ENCODE results near the gene MINDY1. TPM values are rescaled to one million over a fixed set of nuclear protein-coding genes. Genes with fewer than 3 reads are reported as not detected.
A peak's percentile ranks its signal among the peaks of the same experiment; 100 is the strongest.

Gene MINDY1
- total RNA-seq, 4 donors from 2014 or later, result 50.9 to 103 (median 90.4) TPM

DNA sequence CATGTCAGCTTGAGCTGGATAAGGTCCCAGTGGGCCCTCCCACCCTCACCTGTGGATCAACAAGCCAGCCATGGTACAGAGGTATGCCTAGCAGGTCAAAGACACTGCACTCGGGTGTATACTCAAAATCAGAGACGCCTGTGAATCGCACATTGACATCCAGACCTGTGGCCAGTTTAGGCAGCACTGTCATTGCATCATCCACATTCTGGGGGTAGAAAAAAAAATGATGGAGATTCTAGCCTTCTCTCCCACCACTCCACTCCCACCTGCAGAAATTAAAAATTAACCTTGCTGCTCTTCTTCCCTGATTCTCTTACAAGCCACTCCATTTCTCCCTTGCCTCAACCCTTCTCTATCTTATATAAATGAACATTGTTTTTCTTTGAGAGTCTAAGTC lies 6.3 kb downstream of the MINDY1 start:
- no peaks in the 10 kb centered on the region for H3K27me3 ChIP-seq
- H3K9me3 ChIP-seq, result no peaks in the 10 kb centered on the region
- WGBS, 2 donors, result 97 to 98% methylated on average over 3 of the region's 3 CpGs
- peaks cover 31 to 46% of the 10 kb centered on the region in 2 donors for H3K4me1 ChIP-seq
- intact Hi-C loops (cut with DNase I), result no loop called here
- TF ChIP-seq POLR2A (IDR thresholded peaks at IDR 0.05), result no peak
- TF ChIP-seq, protein P1, sequence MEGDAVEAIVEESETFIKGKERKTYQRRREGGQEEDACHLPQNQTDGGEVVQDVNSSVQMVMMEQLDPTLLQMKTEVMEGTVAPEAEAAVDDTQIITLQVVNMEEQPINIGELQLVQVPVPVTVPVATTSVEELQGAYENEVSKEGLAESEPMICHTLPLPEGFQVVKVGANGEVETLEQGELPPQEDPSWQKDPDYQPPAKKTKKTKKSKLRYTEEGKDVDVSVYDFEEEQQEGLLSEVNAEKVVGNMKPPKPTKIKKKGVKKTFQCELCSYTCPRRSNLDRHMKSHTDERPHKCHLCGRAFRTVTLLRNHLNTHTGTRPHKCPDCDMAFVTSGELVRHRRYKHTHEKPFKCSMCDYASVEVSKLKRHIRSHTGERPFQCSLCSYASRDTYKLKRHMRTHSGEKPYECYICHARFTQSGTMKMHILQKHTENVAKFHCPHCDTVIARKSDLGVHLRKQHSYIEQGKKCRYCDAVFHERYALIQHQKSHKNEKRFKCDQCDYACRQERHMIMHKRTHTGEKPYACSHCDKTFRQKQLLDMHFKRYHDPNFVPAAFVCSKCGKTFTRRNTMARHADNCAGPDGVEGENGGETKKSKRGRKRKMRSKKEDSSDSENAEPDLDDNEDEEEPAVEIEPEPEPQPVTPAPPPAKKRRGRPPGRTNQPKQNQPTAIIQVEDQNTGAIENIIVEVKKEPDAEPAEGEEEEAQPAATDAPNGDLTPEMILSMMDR (IDR thresholded peaks at IDR 0.05), result no peak
- no peak overlapping the region for H3K4me3 ChIP-seq (replicated peaks in 1 of 3)
- DNase-seq, result no peak
- H3K27ac ChIP-seq, result peak overlapping the region in 2 of 3 donors; percentile 5 to 43
- H3K36me3 ChIP-seq, result peaks cover 29 to 40% of the 10 kb centered on the region in 2 donors

GRCh38 chr1:150999926-151000325 lies 6.8 kb downstream of the MINDY1 start:
- peak overlapping the region in 2 of 3 donors; percentile 5 to 43 for H3K27ac ChIP-seq
- peaks cover 29 to 40% of the 10 kb centered on the region in 2 donors for H3K36me3 ChIP-seq
- H3K4me1 ChIP-seq, result peaks cover 28 to 46% of the 10 kb centered on the region in 2 donors
- no peaks in the 10 kb centered on the region for H3K27me3 ChIP-seq
- no peak for TF ChIP-seq POLR2A (IDR thresholded peaks at IDR 0.05)
- TF ChIP-seq, protein P1 (IDR thresholded peaks at IDR 0.05), result no peak
- H3K4me3 ChIP-seq (replicated peaks in 1 of 3), result no peak overlapping the region
- H3K9me3 ChIP-seq, result no peaks in the 10 kb centered on the region
- intact Hi-C loops (cut with DNase I), result loop anchor here (10.0 kb wide), 1 partner anchor 445 kb away; no protein-coding TSS in a partner anchor
- DNase-seq, result no peak
- WGBS, 2 donors, result 98 to 100% methylated on average over 2 of the region's 2 CpGs

DNA sequence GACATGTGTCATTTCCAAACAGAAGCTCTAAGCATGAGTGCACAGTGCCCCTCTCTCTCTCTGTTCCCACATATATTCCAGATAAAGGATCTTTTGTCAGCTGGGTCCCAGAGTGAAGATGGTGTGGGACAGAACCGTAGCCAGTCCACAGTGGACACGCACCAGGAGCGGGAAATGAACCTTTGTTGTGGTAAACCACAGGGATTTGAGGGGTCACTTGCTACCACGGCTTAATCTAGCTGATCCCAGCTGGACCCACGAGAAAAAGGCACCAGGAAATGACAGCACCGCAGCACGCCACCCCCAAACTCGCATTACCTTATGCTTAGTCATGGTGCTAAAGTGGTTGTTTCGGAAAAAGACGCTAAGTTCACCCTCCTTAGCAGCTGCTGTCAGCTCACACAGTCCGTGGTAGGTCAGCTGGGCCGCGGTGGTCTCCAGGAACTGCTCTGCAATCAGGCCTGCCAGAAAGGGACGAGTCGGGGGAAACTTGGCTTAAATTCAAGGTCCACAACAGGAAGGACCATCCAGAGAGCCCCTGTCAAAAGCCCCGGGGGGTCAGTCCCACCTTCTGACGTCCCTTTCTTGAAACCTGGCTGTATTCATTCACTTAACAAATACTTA lies 7.5 kb downstream of the MINDY1 start:
- Histone ChIP-seq H3K4me3 (replicated peaks in 1 of 3) (no peak overlapping the region), H3K9me3 (no peaks in the 10 kb centered on the region), H3K36me3 (peaks cover 29 to 40% of the 10 kb centered on the region in 2 donors), H3K4me1 (peaks cover 21 to 39% of the 10 kb centered on the region in 2 donors), H3K27ac (no peak overlapping the region), H3K27me3 (no peaks in the 10 kb centered on the region)
- no peak for DNase-seq
- WGBS, 2 donors, result 82 to 89% methylated on average over 17 of the region's 17 CpGs
- intact Hi-C loops (cut with DNase I), result loop anchor here (10.0 kb wide), 1 partner anchor 444 kb away; no protein-coding TSS in a partner anchor
- no peak for TF ChIP-seq POLR2A (IDR thresholded peaks at IDR 0.05)
- TF ChIP-seq, protein P1 (IDR thresholded peaks at IDR 0.05), result no peak

DNA sequence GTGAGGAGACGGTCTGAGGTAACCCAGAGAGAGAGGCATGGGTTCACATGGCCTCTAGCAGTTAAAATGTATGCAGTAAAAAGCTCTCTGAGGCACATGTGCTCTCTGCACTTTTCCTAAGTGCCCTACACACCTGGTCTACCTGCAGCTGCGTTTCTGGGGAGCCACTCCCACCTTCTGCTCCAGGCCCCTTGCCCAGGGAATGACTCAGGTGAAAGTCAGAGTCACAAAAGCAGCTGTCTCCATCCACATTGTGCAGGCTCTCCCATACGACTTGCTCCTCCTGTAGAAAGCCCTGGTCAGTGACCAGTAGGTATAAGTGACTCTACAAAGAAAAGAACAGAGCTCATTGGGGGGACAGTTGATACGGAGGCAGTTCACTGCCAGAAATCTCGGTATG lies 8.8 kb downstream of the MINDY1 start:
- Histone ChIP-seq H3K36me3 (peaks cover 29 to 40% of the 10 kb centered on the region in 2 donors), H3K27ac (no peak overlapping the region), H3K9me3 (no peaks in the 10 kb centered on the region), H3K27me3 (no peaks in the 10 kb centered on the region), H3K4me3 (replicated peaks in 1 of 3) (no peak overlapping the region), H3K4me1 (peaks cover 9 to 26% of the 10 kb centered on the region in 2 donors)
- TF ChIP-seq POLR2A (IDR thresholded peaks at IDR 0.05), result no peak
- TF ChIP-seq, protein P1 (IDR thresholded peaks at IDR 0.05), result no peak
- no peak for DNase-seq
- WGBS, 2 donors, result 74 to 84% methylated on average over 4 to 5 of the region's 5 CpGs
- intact Hi-C loops (cut with DNase I), result loop anchor here (10.0 kb wide), 1 partner anchor 443 kb away; no protein-coding TSS in a partner anchor

Measured in thyroid gland (tissue), 4 donors.